GM23338 (cell line): ENCODE measurements around the gene EXOC4. TPM values are rescaled to one million over a fixed set of nuclear protein-coding genes. Genes with fewer than 3 reads are reported as not detected.

ENCODE experiments used
- ATAC-seq: fragments of 200-7000 bp; cut with Tn5 transposase; 3 replicates; pipeline ENCODE4 v1.9.1; 2020
- DNase-seq: peaks from one replicate; pipeline ENCODE4 v3.0.0-alpha.2; 2015; ENCODE audit warnings: low spot score
- H2AFZ ChIP-seq: fragments of 200-600 bp; sonication (generic); 2 replicates; pipeline ENCODE4 v1.8.0; 2016; ENCODE audit warnings: antibody characterized with exemption, mild to moderate bottlenecking, moderate library complexity
- H3F3A ChIP-seq: fragments of 200-600 bp; sonication (generic); replicated peaks from 2 replicates; pipeline ENCODE4 v1.8.0; 2017; ENCODE audit warnings: antibody characterized with exemption, mixed run types, low read depth
- H3K27ac ChIP-seq: fragments of 200-600 bp; sonication (generic); 2 replicates; pipeline ENCODE4 v1.6.1; 2016; ENCODE audit warnings: low read depth
- H3K27me3 ChIP-seq: fragments of 200-600 bp; sonication (generic); 2 replicates; pipeline ENCODE4 v1.8.0; 2016; ENCODE audit warnings: mild to moderate bottlenecking, mixed run types, moderate library complexity; ENCODE audit not compliant: insufficient read depth
- H3K36me3 ChIP-seq: fragments of 200-600 bp; sonication (generic); 2 replicates; pipeline ENCODE4 v1.8.0; 2016; ENCODE audit warnings: mild to moderate bottlenecking; ENCODE audit not compliant: insufficient read depth
- H3K4me1 ChIP-seq: fragments of 200-600 bp; sonication (generic); 2 replicates; pipeline ENCODE4 v1.8.0; 2016; ENCODE audit warnings: mild to moderate bottlenecking, moderate library complexity; ENCODE audit not compliant: insufficient read depth
- H3K4me2 ChIP-seq: fragments of 200-600 bp; sonication (generic); 2 replicates; pipeline ENCODE4 v1.7.1; 2017; ENCODE audit warnings: mixed run types
- H3K4me3 ChIP-seq: fragments of 200-600 bp; sonication (generic); 2 replicates; pipeline ENCODE4 v1.6.1; 2016; ENCODE audit warnings: mixed run types
- H3K79me2 ChIP-seq: fragments of 200-600 bp; sonication (generic); replicated peaks from 2 replicates; pipeline ENCODE4 v1.8.0; 2017; ENCODE audit warnings: mild to moderate bottlenecking; ENCODE audit not compliant: insufficient read depth
- H3K9me2 ChIP-seq: fragments of 200-600 bp; sonication (generic); 2 replicates; pipeline ENCODE4 v1.8.0; 2017; ENCODE audit not compliant: insufficient read depth
- H4K20me1 ChIP-seq: fragments of 200-600 bp; sonication (generic); replicated peaks from 2 replicates; pipeline ENCODE4 v1.8.0; 2017; ENCODE audit warnings: mild to moderate bottlenecking; ENCODE audit not compliant: insufficient read depth
- H3K27ac Mint-ChIP-seq: 2 replicates; pipeline ENCODE4 v1.8.0; 2020; ENCODE audit warnings: inconsistent platforms, mild to moderate bottlenecking, moderate library complexity, mixed read lengths
- H3K27me3 Mint-ChIP-seq: 3 replicates; pipeline ENCODE4 v1.8.0; 2022; ENCODE audit warnings: low read depth, mild to moderate bottlenecking, moderate library complexity, mixed read lengths, inconsistent platforms; ENCODE audit not compliant: insufficient read depth, poor library complexity
- H3K36me3 Mint-ChIP-seq: 3 replicates; pipeline ENCODE4 v1.8.0; 2021; ENCODE audit warnings: low read depth, mild to moderate bottlenecking, inconsistent platforms, moderate library complexity, mixed read lengths
- H3K4me1 Mint-ChIP-seq: 3 replicates; pipeline ENCODE4 v1.8.0; 2020; ENCODE audit warnings: mild to moderate bottlenecking, inconsistent platforms, mixed read lengths
- H3K4me3 Mint-ChIP-seq: 3 replicates; pipeline ENCODE4 v1.8.0; 2021; ENCODE audit warnings: moderate library complexity, mild to moderate bottlenecking, inconsistent platforms, mixed read lengths
- H3K9me3 Mint-ChIP-seq: 3 replicates; pipeline ENCODE4 v1.8.0; 2020; ENCODE audit warnings: moderate library complexity, mild to moderate bottlenecking, inconsistent platforms, mixed read lengths
- CREB1 ChIP-seq: fragments of 250-450 bp; sonication (Bioruptor Pico); IDR thresholded peaks from 2 replicates; pipeline ENCODE4 v1.5.0; 2020; ENCODE audit warnings: low read depth, mild to moderate bottlenecking, moderate library complexity
- CTCF ChIP-seq, 2 experiments: fragments of 200-600 bp in 1 of 2; sonication (generic) in 1 of 2; conservative IDR thresholded peaks; 2 replicates each; pipeline versions ENCODE4 v1.5.1 to v1.6.1; 2016 to 2017; ENCODE audit warnings: antibody characterized with exemption in 2 of 2, low read depth in 2 of 2, mild to moderate bottlenecking in 2 of 2, moderate library complexity in 1 of 2
- ETS1 ChIP-seq: IDR thresholded peaks from 2 replicates; pipeline ENCODE4 v1.6.1; 2016; ENCODE audit warnings: antibody characterized with exemption
- EZH2 ChIP-seq: fragments of 200-600 bp; sonication (generic); IDR thresholded peaks from one replicate; pipeline ENCODE4 v1.8.0; 2017; ENCODE audit warnings: antibody characterized with exemption, mild to moderate bottlenecking, low read depth; ENCODE audit not compliant: unreplicated experiment
- EZH2phosphoT487 ChIP-seq: fragments of 200-600 bp; sonication (generic); IDR thresholded peaks from one replicate; pipeline ENCODE4 v1.8.1; 2018; ENCODE audit warnings: antibody characterized with exemption; ENCODE audit not compliant: unreplicated experiment
- JUNB ChIP-seq: IDR thresholded peaks from one replicate; pipeline ENCODE4 v1.6.1; 2016; ENCODE audit warnings: antibody characterized with exemption; ENCODE audit not compliant: unreplicated experiment
- NANOG ChIP-seq: IDR thresholded peaks from 2 replicates; pipeline ENCODE4 v1.6.1; 2016; ENCODE audit warnings: antibody characterized with exemption, borderline replicate concordance
- POLR2AphosphoS5 ChIP-seq: IDR thresholded peaks from 2 replicates; pipeline ENCODE4 v1.6.1; 2016; ENCODE audit warnings: antibody characterized with exemption, low read depth
- STAT1 ChIP-seq: IDR thresholded peaks from one replicate; pipeline ENCODE4 v1.6.1; 2016; ENCODE audit warnings: antibody characterized with exemption; ENCODE audit not compliant: unreplicated experiment
- ZNF114 ChIP-seq: fragments of 250-450 bp; sonication (Bioruptor Pico); IDR thresholded peaks from 2 replicates; pipeline ENCODE4 v1.5.0; 2020; ENCODE audit warnings: mild to moderate bottlenecking, moderate library complexity
- ZNF331 ChIP-seq: fragments of 250-450 bp; sonication (Bioruptor Pico); IDR thresholded peaks from 2 replicates; pipeline ENCODE4 v1.5.0; 2020; ENCODE audit warnings: low read depth, mild to moderate bottlenecking, moderate library complexity
- ZNF462 ChIP-seq: fragments of 250-450 bp; sonication (Bioruptor Pico); IDR thresholded peaks from 2 replicates; pipeline ENCODE4 v1.5.0; 2020; ENCODE audit warnings: mild to moderate bottlenecking, moderate library complexity
- polyA plus RNA-seq: library from polyadenylated mRNA; unstranded; fragments of >200 nt; fragmentation: Nextera tagmentation; extraction: Ambion mirVana; gene quantifications from 2 replicates; pipeline ENCODE4 v1.2.1, GENCODE V29; 2016
- total RNA-seq: library from RNA; depleted of rRNA; stranded (reverse); fragments of >200 nt; shearing (Covaris generic); gene quantifications from 2 replicates; pipeline ENCODE4 v1.2.3, GENCODE V29; 2014
- TF ChIP-seq, protein P1 (sequence below): IDR thresholded peaks from one replicate; pipeline ENCODE4 v1.6.1; 2018; ENCODE audit warnings: antibody characterized with exemption; ENCODE audit not compliant: unreplicated experiment

The EXOC4 gene
- total and polyA plus RNA-seq, 2 experiments from 2014 or later: 37.5 to 52.7 TPM

DNA sequence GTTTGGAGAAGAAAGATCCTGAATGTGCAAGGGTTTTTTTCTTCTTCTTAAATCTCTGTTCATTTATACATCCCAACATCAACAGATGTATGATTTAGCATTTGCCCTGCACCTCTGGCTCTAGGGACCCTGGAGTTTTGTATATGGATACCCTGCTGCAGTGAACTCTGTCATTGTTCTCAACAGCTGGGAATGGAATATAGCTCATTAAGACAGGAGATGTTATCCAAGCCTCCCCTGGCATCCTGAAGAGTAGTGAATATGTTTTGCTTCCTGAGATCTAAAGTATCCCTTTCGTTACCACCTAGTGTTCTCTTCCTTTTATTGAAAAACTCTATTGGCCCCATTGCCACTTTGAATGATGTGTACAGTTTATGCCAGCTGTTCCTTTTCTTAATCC, 275.9 kb downstream of the EXOC4 start:
- H2AFZ ChIP-seq: no peak overlapping the region
- no peak overlapping the region for H3K4me3 ChIP-seq
- no peaks in the 10 kb centered on the region for H3K36me3 ChIP-seq
- H3K79me2 ChIP-seq: no peaks in the 10 kb centered on the region
- H3K4me1 ChIP-seq: peaks cover 7% of the 10 kb centered on the region; the same call in 1 of the 2 replicates
- H3K27ac ChIP-seq: no peak overlapping the region
- DNase-seq: no peak
- Mint-ChIP-seq H3K27me3 (no peaks in the 10 kb centered on the region), H3K4me1 (peaks cover 22% of the 10 kb centered on the region), H3K36me3 (no peaks in the 10 kb centered on the region), H3K4me3 (no peak overlapping the region), H3K27ac (peak overlapping the region; percentile 3; the same call in 1 of the 2 replicates), H3K9me3 (no peaks in the 10 kb centered on the region)
- H4K20me1 ChIP-seq: no peaks in the 10 kb centered on the region
- no peak overlapping the region for H3K4me2 ChIP-seq
- H3K27me3 ChIP-seq: no peaks in the 10 kb centered on the region
- no peaks in the 10 kb centered on the region for H3F3A ChIP-seq
- H3K9me2 ChIP-seq: no peaks in the 10 kb centered on the region
- TF ChIP-seq EZH2 (no peak), ZNF462 (CRISPR knock-in tag) (no peak), NANOG (no peak), POLR2AphosphoS5 (no peak), STAT1 (no peak), JUNB (no peak), CTCF (conservative IDR thresholded peaks at IDR 0.05; ENCODE audit: low read depth in 2 of 2) (no peak), ZNF331 (CRISPR knock-in tag) (no peak), ZNF114 (CRISPR knock-in tag) (no peak), ETS1 (no peak), EZH2phosphoT487 (no peak), CREB1 (CRISPR knock-in tag) (no peak)
- TF ChIP-seq, protein P1, sequence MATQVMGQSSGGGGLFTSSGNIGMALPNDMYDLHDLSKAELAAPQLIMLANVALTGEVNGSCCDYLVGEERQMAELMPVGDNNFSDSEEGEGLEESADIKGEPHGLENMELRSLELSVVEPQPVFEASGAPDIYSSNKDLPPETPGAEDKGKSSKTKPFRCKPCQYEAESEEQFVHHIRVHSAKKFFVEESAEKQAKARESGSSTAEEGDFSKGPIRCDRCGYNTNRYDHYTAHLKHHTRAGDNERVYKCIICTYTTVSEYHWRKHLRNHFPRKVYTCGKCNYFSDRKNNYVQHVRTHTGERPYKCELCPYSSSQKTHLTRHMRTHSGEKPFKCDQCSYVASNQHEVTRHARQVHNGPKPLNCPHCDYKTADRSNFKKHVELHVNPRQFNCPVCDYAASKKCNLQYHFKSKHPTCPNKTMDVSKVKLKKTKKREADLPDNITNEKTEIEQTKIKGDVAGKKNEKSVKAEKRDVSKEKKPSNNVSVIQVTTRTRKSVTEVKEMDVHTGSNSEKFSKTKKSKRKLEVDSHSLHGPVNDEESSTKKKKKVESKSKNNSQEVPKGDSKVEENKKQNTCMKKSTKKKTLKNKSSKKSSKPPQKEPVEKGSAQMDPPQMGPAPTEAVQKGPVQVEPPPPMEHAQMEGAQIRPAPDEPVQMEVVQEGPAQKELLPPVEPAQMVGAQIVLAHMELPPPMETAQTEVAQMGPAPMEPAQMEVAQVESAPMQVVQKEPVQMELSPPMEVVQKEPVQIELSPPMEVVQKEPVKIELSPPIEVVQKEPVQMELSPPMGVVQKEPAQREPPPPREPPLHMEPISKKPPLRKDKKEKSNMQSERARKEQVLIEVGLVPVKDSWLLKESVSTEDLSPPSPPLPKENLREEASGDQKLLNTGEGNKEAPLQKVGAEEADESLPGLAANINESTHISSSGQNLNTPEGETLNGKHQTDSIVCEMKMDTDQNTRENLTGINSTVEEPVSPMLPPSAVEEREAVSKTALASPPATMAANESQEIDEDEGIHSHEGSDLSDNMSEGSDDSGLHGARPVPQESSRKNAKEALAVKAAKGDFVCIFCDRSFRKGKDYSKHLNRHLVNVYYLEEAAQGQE: no peak
- ATAC-seq: no peak
